ENCODE results near the gene FRMD6.

DNA sequence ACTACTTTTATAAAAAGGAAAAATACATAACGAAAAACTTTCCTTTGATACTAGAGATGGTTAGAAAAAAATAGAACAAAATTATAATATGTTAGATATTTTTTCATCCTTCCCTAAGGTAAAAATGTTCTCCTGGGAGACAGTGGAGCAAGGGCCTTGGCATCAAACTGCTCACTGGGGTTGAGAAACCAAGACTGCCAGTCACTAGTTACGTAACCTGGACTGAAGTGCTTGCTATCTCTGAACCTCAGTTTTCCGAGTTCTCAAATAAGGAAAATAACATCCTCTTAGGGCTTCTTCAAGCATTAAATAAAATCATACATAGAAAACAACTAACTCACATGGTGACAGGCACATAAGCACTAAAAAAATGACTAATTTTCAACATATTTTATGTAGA is 48.2 kb upstream of the FRMD6 start:
- TF ChIP-seq CTCF (IDR thresholded peaks at IDR 0.05; ENCODE audit: borderline replicate concordance, extremely low read depth, low read length, poor library complexity, severe bottlenecking) (no peak), EZH2 (IDR thresholded peaks at IDR 0.05; ENCODE audit: borderline replicate concordance, low read depth, low read length, severe bottlenecking) (no peak)

All from DND-41 (cell line).